GM21619 (cell line): ENCODE results near the gene ACTL7A.
A peak's percentile ranks its signal among the peaks of the same experiment; 100 is the strongest.
"Not testable (repeated sequence)": the region's sequence is repeated elsewhere in the genome, so short reads cannot be mapped to it uniquely, and the experiment has no call there.

Experiments
- ATAC-seq: cut with Tn5 transposase; IDR thresholded peaks from one replicate; pipeline ENCODE4 v1.9.1; 2021; ENCODE audit not compliant: unreplicated experiment

The ACTL7A gene

GRCh38 chr9:108861997-108862396 lies at the start of gene ACTL7A:
TSS of gene ACTL7A (plus strand) at chr9:108862266. CDS start at chr9:108862323, 57 bp downstream.
- ATAC-seq: no peak

GRCh38 chr9:108812396-108813025 lies 49.6 kb upstream of the ACTL7A start:
- no peak for ATAC-seq

- no peak for ATAC-seq
Measured at GRCh38 chr9:108813951-108814601, 48.0 kb upstream of the ACTL7A start.

GRCh38 chr9:108815156-108815555 lies 46.9 kb upstream of the ACTL7A start:
- ATAC-seq: no peak

GRCh38 chr9:108816037-108816436 lies 46.0 kb upstream of the ACTL7A start:
- ATAC-seq: no peak

GRCh38 chr9:108823829-108824228 lies 38.2 kb upstream of the ACTL7A start:
- no peak for ATAC-seq

- ATAC-seq: no peak
Measured at GRCh38 chr9:108830272-108830671, 31.8 kb upstream of the ACTL7A start.

- ATAC-seq: no peak
Measured at GRCh38 chr9:108831496-108832178, 30.4 kb upstream of the ACTL7A start.

- ATAC-seq: no peak
Measured at GRCh38 chr9:108832179-108832500, 29.9 kb upstream of the ACTL7A start.

GRCh38 chr9:108834959-108835665 lies 27.0 kb upstream of the ACTL7A start:
- no peak for ATAC-seq

GRCh38 chr9:108835831-108836230 lies 26.2 kb upstream of the ACTL7A start:
- ATAC-seq: no peak

- no peak for ATAC-seq
Measured at GRCh38 chr9:108836319-108836718, 25.7 kb upstream of the ACTL7A start.

GRCh38 chr9:108836781-108837180 lies 25.3 kb upstream of the ACTL7A start:
- ATAC-seq: no peak

- no peak for ATAC-seq
Measured at GRCh38 chr9:108837530-108837929, 24.5 kb upstream of the ACTL7A start.

GRCh38 chr9:108838017-108838416 lies 24.0 kb upstream of the ACTL7A start:
- no peak for ATAC-seq

- not testable (repeated sequence) for ATAC-seq
Measured at GRCh38 chr9:108839561-108839960, 22.5 kb upstream of the ACTL7A start.

- ATAC-seq: peak; percentile 44
Measured at GRCh38 chr9:108842610-108843295, 19.3 kb upstream of the ACTL7A start.

GRCh38 chr9:108844391-108844790 lies 17.7 kb upstream of the ACTL7A start:
- no peak for ATAC-seq

GRCh38 chr9:108844856-108845255 lies 17.2 kb upstream of the ACTL7A start:
- no peak for ATAC-seq

GRCh38 chr9:108845507-108845906 lies 16.6 kb upstream of the ACTL7A start:
- ATAC-seq: no peak

GRCh38 chr9:108845947-108846346 lies 16.1 kb upstream of the ACTL7A start:
- no peak for ATAC-seq
